Measurements from ENCODE around the gene CELSR1.

Gene CELSR1

DNA sequence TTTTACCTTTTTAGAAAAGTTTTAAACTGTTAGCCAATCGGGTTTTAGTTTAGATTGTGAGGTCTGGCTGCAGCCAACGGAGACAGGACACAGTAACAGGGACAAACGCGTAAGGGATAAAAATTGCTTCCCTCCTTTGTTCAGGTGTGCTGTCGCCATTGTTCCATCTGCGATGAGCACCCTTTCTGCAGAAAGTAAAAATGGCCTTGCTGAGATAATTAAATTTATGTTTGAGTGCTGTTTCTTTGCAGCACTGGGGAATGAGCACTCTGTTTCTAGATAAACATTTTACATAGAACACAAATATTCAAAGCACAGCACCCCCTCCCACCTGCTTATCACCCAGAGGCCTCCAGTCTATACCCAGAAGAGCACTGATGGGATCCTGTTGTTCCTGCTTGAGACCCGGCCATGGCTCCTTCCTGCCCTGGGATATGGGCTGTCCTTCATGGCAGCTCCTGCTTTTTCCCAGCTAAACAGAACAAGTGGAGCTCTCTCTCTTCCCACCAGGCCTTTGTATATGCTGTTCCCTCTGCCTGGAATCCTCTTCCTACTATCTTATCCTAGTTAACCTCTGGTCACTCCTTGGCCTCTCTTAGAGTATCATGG lies 34.3 kb upstream of the CELSR1 start:
- Histone ChIP-seq H3K36me3 (ENCODE audit: control insufficient read depth, insufficient read depth, low read length) (no peaks in the 10 kb centered on the region), H3K79me2 (ENCODE audit: control insufficient read depth, insufficient read depth, low read length) (no peaks in the 10 kb centered on the region), H3K18ac (ENCODE audit: low read length) (no peak overlapping the region), H3K4ac (ENCODE audit: low read depth, low read length) (no peak overlapping the region), H2BK120ac (ENCODE audit: low read depth, low read length) (no peak overlapping the region), H3K4me1 (ENCODE audit: control insufficient read depth, low read depth, low read length) (peaks cover 3% of the 10 kb centered on the region), H3K27ac (ENCODE audit: low read depth, low read length) (no peak overlapping the region), H4K8ac (ENCODE audit: low read depth, low read length) (no peak overlapping the region), H2BK15ac (replicated peaks; ENCODE audit: low read depth) (no peak overlapping the region), H3K79me1 (ENCODE audit: low read length) (no peaks in the 10 kb centered on the region), H2BK5ac (ENCODE audit: low read length) (no peak overlapping the region), H3K4me2 (ENCODE audit: low read length) (no peak overlapping the region), H3K9ac (ENCODE audit: low read length) (no peak overlapping the region), H3K27me3 (ENCODE audit: insufficient read depth, low read length, poor library complexity) (no peaks in the 10 kb centered on the region), H2AK5ac (ENCODE audit: low read length) (no peak overlapping the region), H3K4me3 (ENCODE audit: low read length) (no peak overlapping the region), H3K56ac (ENCODE audit: low read length) (no peak overlapping the region), H4K5ac (ENCODE audit: low read length) (no peak overlapping the region), H3K23ac (ENCODE audit: low read length) (no peak overlapping the region)
- DNase-seq = no peak
- WGBS (ENCODE audit: extremely low coverage, insufficient coverage, low lambda C conversion rate) = no CpG with 5 or more reads among the region's 7 CpGs

DNA sequence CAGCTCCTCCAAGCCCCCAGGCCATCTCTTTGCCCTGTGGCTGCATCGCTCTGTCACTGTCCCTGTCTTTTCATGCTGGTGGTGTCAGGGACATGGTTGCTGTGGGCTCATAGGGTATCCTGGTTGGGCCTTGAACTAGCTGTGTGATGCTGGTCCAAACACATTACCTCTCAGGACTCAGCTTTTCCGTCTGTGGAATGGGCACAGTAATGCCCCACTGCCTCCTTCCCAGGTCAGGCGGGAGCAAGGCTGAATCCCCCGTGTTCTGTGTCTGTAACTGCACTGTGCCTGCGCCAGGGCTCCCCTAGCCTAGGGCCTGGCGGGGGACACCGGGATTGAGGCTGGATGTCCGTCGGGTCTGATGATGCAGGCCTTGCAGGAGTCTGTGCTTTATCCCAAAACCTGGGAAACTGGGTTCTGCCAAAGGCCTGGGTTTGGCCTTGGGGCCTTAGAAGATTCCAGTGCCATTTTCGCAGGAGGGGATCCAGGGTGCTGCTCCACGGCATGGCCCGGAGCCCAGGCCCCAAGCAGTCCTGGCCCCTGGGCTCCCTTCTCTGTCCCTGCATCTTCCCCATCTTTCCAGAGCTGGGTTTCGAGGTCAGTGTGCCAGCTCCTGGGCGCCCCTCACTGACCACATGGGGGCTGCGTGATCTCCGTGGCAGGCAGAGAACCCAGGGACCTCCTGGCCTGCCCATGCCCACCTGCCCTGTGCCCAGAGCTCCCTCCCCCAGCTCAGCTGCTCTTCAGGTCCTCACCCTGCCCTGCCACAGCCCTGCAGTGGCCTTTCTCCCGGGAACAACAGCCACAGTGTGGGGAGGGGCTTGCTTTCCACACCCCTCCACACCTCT lies 32.7 kb upstream of the CELSR1 start:
- Histone ChIP-seq H3K79me1 (ENCODE audit: low read length) (no peaks in the 10 kb centered on the region), H3K18ac (ENCODE audit: low read length) (no peak overlapping the region), H4K5ac (ENCODE audit: low read length) (no peak overlapping the region), H3K27me3 (ENCODE audit: insufficient read depth, low read length, poor library complexity) (no peaks in the 10 kb centered on the region), H3K4me2 (ENCODE audit: low read length) (no peak overlapping the region), H3K4ac (ENCODE audit: low read depth, low read length) (no peak overlapping the region), H3K27ac (ENCODE audit: low read depth, low read length) (no peak overlapping the region), H3K56ac (ENCODE audit: low read length) (no peak overlapping the region), H2BK15ac (replicated peaks; ENCODE audit: low read depth) (no peak overlapping the region), H3K4me1 (ENCODE audit: control insufficient read depth, low read depth, low read length) (no peaks in the 10 kb centered on the region), H2AK5ac (ENCODE audit: low read length) (no peak overlapping the region), H3K9ac (ENCODE audit: low read length) (no peak overlapping the region), H4K8ac (ENCODE audit: low read depth, low read length) (no peak overlapping the region), H3K36me3 (ENCODE audit: control insufficient read depth, insufficient read depth, low read length) (no peaks in the 10 kb centered on the region), H2BK5ac (ENCODE audit: low read length) (no peak overlapping the region), H3K79me2 (ENCODE audit: control insufficient read depth, insufficient read depth, low read length) (no peaks in the 10 kb centered on the region), H3K4me3 (ENCODE audit: low read length) (no peak overlapping the region), H3K23ac (ENCODE audit: low read length) (no peak overlapping the region), H2BK120ac (ENCODE audit: low read depth, low read length) (no peak overlapping the region)
- no CpG with 5 or more reads among the region's 17 CpGs for WGBS (ENCODE audit: extremely low coverage, insufficient coverage, low lambda C conversion rate)
- no peak for DNase-seq

GRCh38 chr22:46569055-46569847 lies 31.8 kb upstream of the CELSR1 start:
- no peak overlapping the region for H2BK5ac ChIP-seq (ENCODE audit: low read length)
- no peak overlapping the region for H2AK5ac ChIP-seq (ENCODE audit: low read length)
- H3K23ac ChIP-seq (ENCODE audit: low read length) = no peak overlapping the region
- H2BK15ac ChIP-seq (replicated peaks; ENCODE audit: low read depth) = no peak overlapping the region
- H3K4me1 ChIP-seq (ENCODE audit: control insufficient read depth, low read depth, low read length) = no peaks in the 10 kb centered on the region
- no peak overlapping the region for H3K4me2 ChIP-seq (ENCODE audit: low read length)
- H3K79me2 ChIP-seq (ENCODE audit: control insufficient read depth, insufficient read depth, low read length) = no peaks in the 10 kb centered on the region
- no peak overlapping the region for H3K18ac ChIP-seq (ENCODE audit: low read length)
- H3K27ac ChIP-seq (ENCODE audit: low read depth, low read length) = no peak overlapping the region
- H3K79me1 ChIP-seq (ENCODE audit: low read length) = no peaks in the 10 kb centered on the region
- H3K9ac ChIP-seq (ENCODE audit: low read length) = no peak overlapping the region
- no peaks in the 10 kb centered on the region for H3K27me3 ChIP-seq (ENCODE audit: insufficient read depth, low read length, poor library complexity)
- no peak overlapping the region for H4K8ac ChIP-seq (ENCODE audit: low read depth, low read length)
- H3K4ac ChIP-seq (ENCODE audit: low read depth, low read length) = no peak overlapping the region
- WGBS (ENCODE audit: extremely low coverage, insufficient coverage, low lambda C conversion rate) = no CpG with 5 or more reads among the region's 23 CpGs
- no peak overlapping the region for H4K5ac ChIP-seq (ENCODE audit: low read length)
- DNase-seq = no peak
- H3K56ac ChIP-seq (ENCODE audit: low read length) = no peak overlapping the region
- H2BK120ac ChIP-seq (ENCODE audit: low read depth, low read length) = no peak overlapping the region
- H3K4me3 ChIP-seq (ENCODE audit: low read length) = no peak overlapping the region
- H3K36me3 ChIP-seq (ENCODE audit: control insufficient read depth, insufficient read depth, low read length) = no peaks in the 10 kb centered on the region

GRCh38 chr22:46568102-46568809 lies 30.8 kb upstream of the CELSR1 start:
- Histone ChIP-seq H3K79me2 (ENCODE audit: control insufficient read depth, insufficient read depth, low read length) (no peaks in the 10 kb centered on the region), H3K4me3 (ENCODE audit: low read length) (no peak overlapping the region), H3K18ac (ENCODE audit: low read length) (no peak overlapping the region), H3K79me1 (ENCODE audit: low read length) (no peaks in the 10 kb centered on the region), H4K8ac (ENCODE audit: low read depth, low read length) (no peak overlapping the region), H2BK120ac (ENCODE audit: low read depth, low read length) (no peak overlapping the region), H3K4ac (ENCODE audit: low read depth, low read length) (no peak overlapping the region), H3K56ac (ENCODE audit: low read length) (no peak overlapping the region), H3K27me3 (ENCODE audit: insufficient read depth, low read length, poor library complexity) (no peaks in the 10 kb centered on the region), H2BK5ac (ENCODE audit: low read length) (no peak overlapping the region), H3K27ac (ENCODE audit: low read depth, low read length) (no peak overlapping the region), H3K36me3 (ENCODE audit: control insufficient read depth, insufficient read depth, low read length) (no peaks in the 10 kb centered on the region), H4K5ac (ENCODE audit: low read length) (no peak overlapping the region), H3K4me1 (ENCODE audit: control insufficient read depth, low read depth, low read length) (no peaks in the 10 kb centered on the region), H3K4me2 (ENCODE audit: low read length) (no peak overlapping the region), H2AK5ac (ENCODE audit: low read length) (no peak overlapping the region), H3K23ac (ENCODE audit: low read length) (no peak overlapping the region), H2BK15ac (replicated peaks; ENCODE audit: low read depth) (no peak overlapping the region), H3K9ac (ENCODE audit: low read length) (no peak overlapping the region)
- no peak for DNase-seq
- no CpG with 5 or more reads among the region's 7 CpGs for WGBS (ENCODE audit: extremely low coverage, insufficient coverage, low lambda C conversion rate)

GRCh38 chr22:46567471-46567870 lies 30.1 kb upstream of the CELSR1 start:
- Histone ChIP-seq H2BK120ac (ENCODE audit: low read depth, low read length) (no peak overlapping the region), H4K5ac (ENCODE audit: low read length) (no peak overlapping the region), H4K8ac (ENCODE audit: low read depth, low read length) (no peak overlapping the region), H3K23ac (ENCODE audit: low read length) (no peak overlapping the region), H3K56ac (ENCODE audit: low read length) (no peak overlapping the region), H3K4me1 (ENCODE audit: control insufficient read depth, low read depth, low read length) (no peaks in the 10 kb centered on the region), H2BK5ac (ENCODE audit: low read length) (no peak overlapping the region), H2BK15ac (replicated peaks; ENCODE audit: low read depth) (no peak overlapping the region), H3K79me1 (ENCODE audit: low read length) (no peaks in the 10 kb centered on the region), H3K4ac (ENCODE audit: low read depth, low read length) (no peak overlapping the region), H3K4me3 (ENCODE audit: low read length) (no peak overlapping the region), H3K27me3 (ENCODE audit: insufficient read depth, low read length, poor library complexity) (no peaks in the 10 kb centered on the region), H3K79me2 (ENCODE audit: control insufficient read depth, insufficient read depth, low read length) (no peaks in the 10 kb centered on the region), H3K9ac (ENCODE audit: low read length) (no peak overlapping the region), H3K4me2 (ENCODE audit: low read length) (no peak overlapping the region), H3K36me3 (ENCODE audit: control insufficient read depth, insufficient read depth, low read length) (no peaks in the 10 kb centered on the region), H2AK5ac (ENCODE audit: low read length) (no peak overlapping the region), H3K18ac (ENCODE audit: low read length) (no peak overlapping the region), H3K27ac (ENCODE audit: low read depth, low read length) (no peak overlapping the region)
- no peak for DNase-seq
- WGBS (ENCODE audit: extremely low coverage, insufficient coverage, low lambda C conversion rate) = no CpG with 5 or more reads among the region's 1 CpG

Measured in mesendoderm (in vitro differentiated cells).